GM19397 (cell line): ENCODE measurements around the gene ADAMTS16.

Source experiments
- ATAC-seq: cut with Tn5 transposase; IDR thresholded peaks from one replicate; pipeline ENCODE4 v1.9.1; 2021; ENCODE audit warnings: mild to moderate bottlenecking, moderate library complexity; ENCODE audit not compliant: unreplicated experiment

ADAMTS16 gene

GRCh38 chr5:5276951-5277517, 136.9 kb downstream of the ADAMTS16 start:
- no peak for ATAC-seq

DNA sequence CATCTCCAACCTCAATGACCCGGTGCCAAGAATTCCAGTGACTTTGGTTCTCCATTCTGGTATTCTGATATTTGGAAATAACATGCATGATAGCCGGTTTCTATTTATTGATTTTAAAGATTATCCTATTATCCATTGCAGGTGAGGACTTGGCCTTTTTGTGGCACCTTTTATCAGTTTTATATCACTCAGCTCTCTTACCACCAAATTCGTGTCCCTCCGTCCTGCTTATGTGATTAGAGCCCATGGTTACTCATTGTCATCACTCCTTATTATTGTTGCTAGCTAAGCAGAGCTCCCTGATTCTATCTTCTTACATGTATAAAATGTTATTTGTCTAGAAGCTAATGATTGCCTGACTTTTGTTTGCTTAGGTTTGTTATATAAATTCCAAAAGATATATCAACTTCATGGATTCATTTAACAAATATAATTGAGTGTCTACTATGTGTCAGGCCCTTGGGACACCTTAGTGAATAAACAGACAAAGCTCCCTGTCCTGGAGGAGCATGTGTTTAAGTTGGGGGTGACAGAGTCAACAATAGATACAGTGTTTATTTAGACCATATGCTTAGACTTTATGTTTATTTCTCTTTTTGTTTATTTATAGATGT, 138.2 kb downstream of the ADAMTS16 start:
- ATAC-seq = no peak

DNA sequence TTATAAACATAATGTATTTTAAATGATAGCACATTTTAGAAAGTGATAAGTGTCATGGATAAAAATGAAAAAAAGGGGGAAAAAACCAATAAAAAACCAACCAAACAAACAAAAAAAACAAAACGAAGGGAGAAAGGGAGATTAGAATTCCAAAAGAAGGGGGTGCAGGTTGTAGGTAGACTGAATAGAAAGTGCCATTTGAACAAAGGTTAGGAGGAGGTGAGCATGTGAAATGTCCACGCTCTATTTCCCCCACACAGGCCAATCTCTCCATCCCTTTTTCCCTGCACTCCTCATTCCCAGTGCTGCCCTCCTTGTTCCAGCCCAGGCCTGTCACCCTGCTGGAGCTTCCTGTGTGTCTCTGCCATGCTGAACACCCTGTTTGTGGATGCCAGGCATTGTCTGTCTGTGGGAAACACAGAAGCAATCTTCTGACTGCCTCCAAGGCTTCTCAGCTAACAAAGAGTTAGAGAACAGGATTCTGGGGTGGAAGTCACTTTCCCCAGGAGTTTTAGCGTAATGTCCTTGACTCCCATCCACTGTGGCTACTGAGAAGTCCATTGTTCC, 138.8 kb downstream of the ADAMTS16 start:
- ATAC-seq = no peak

DNA sequence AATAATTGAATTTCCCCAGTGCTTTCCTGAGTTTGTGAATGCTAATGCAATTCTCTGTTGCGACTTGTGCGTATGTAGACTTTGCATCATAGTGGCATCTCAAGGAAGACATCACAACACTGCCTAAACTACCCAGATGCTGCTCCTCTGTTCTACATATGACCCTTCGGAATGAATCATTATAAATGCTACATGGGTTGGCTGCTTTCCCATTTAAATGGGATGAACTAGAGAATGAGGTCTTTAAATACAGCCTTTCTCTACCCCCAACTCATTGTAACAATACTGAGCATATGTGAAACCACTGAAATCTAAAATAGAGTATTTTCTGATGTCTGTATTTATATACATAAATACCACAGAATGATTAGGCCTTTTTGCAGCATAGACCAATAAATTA, 145.8 kb downstream of the ADAMTS16 start:
- no peak for ATAC-seq

DNA sequence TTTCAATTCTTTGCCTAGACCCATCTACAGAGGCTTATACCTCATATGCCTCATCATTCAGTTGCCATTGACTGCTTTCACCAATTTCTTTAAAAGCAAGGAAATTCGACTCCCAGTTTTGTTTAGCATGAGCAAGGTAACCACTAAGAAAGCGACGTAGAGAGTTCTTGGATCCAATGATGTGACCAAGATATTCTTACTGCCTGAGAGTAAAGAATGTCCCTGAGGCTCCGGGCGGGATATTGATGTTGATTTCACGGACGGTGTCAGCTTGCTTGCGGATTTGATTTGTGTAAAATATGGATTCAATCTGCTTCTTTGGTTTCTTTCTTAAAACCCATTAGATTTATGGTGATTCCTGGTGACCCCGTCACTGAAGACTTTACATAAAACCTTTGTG, 147.3 kb downstream of the ADAMTS16 start:
- no peak for ATAC-seq

DNA sequence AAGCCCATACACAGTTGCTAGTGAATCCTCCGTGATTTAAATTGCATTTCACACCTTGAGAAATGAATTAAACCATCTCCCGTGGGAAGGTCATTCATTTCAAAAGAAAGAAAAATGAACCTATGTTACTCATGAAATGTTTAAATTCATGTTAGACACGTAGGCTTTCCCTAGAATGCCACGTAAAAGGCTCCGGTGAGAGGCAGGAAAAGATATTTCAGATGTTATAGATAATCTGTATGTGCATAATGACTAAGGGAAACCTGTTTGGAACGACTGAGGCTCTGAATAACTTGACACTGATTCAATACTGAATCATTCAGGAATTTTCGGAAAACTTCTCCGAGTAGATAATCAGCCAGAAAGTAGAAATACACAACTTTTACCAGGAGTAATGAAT, 148.1 kb downstream of the ADAMTS16 start:
- ATAC-seq = no peak

- no peak for ATAC-seq
Observed at GRCh38 chr5:5289537-5289936, 149.4 kb downstream of the ADAMTS16 start.

DNA sequence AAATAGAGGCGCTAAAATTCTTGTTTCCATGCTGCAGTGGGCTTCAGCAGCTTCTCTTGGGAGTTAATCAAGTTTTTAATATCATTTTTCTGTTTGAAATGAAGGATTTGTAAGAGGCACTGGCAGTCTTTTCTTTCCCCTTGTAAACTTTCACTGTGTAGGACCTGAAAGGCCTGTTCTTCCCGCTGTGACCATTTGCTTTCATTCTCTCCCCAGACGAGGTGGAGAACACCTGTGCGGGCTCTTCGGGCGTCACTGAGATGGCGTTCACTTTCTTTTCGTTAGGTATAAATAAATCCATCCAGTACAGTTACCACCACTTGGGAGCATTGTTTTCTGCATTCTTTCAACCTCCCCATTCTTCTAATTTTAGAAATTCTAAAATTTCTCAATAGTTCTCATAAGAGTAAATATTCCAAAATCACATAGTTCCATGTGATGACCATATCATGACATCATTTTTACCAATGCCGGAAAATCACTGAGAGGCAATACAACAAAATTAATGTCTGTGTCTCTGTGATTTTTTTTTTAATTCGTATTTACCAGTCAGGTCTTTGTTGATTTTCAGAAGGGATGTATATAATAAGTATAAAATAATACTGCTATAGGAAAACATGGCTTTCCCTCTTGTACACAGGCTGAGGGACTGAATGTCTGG, 150.7 kb downstream of the ADAMTS16 start:
- ATAC-seq = no peak

GRCh38 chr5:5291357-5291756, 151.2 kb downstream of the ADAMTS16 start:
- no peak for ATAC-seq

- ATAC-seq = no peak
Observed at GRCh38 chr5:5293029-5293428, 152.9 kb downstream of the ADAMTS16 start.

GRCh38 chr5:5294429-5294828, 154.3 kb downstream of the ADAMTS16 start:
- ATAC-seq = no peak

- no peak for ATAC-seq
Observed at GRCh38 chr5:5295351-5295750, 155.2 kb downstream of the ADAMTS16 start.

- ATAC-seq = no peak
Observed at GRCh38 chr5:5296051-5296450, 155.9 kb downstream of the ADAMTS16 start.

DNA sequence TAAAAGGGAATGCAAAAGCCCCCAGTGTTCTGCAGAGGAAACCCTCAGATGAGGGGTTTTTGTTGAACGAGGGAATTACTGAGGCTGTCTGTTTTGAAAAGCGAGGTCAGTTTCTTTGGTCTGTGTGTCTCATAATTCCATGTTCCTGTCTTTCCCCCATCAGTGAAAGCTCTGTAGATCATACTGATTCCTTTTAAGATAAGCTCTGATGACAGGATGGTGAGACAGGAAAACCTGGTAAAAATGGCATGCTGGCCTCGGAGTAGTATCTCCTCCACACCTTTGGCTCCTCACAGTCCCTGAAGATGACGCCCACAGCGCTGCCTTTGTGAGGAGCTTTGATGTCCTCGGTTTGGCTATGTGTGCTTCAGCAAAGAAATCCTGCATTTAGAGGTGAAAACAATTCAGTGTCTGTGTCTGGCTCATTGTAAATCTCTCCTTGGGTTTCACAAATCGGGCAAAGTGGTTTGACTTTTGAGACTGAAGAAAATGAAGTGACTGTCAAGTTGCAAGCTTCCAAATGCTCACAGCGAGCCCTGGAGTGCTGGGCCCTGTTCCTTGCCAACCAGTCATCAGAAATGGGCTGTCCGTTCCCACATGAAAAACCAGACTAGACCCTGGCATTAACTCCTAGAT, 157.4 kb downstream of the ADAMTS16 start:
- no peak for ATAC-seq

GRCh38 chr5:5298068-5298633, 158.0 kb downstream of the ADAMTS16 start:
- no peak for ATAC-seq

- ATAC-seq = no peak
Observed at GRCh38 chr5:5298841-5299541, 158.9 kb downstream of the ADAMTS16 start.

- no peak for ATAC-seq
Observed at GRCh38 chr5:5301176-5301575, 161.0 kb downstream of the ADAMTS16 start.

GRCh38 chr5:5302201-5302600, 162.1 kb downstream of the ADAMTS16 start:
- no peak for ATAC-seq

DNA sequence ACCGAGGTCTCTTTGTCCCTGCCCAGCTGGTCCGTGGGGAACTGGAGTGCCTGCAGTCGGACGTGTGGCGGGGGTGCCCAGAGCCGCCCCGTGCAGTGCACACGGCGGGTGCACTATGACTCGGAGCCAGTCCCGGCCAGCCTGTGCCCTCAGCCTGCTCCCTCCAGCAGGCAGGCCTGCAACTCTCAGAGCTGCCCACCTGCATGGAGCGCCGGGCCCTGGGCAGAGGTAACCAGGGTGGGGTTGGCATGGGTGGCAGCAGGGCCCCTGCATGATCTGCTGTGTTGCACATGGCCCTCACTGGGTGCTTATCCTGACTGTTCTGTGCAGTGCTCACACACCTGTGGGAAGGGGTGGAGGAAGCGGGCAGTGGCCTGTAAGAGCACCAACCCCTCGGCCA, 163.1 kb downstream of the ADAMTS16 start:
- no peak for ATAC-seq

GRCh38 chr5:5304361-5305020, 164.4 kb downstream of the ADAMTS16 start:
- ATAC-seq = no peak
